Stimulated activated CD4-positive, alpha-beta T cell treated with anti-CD3 and anti-CD28 coated beads, Interleukin-2, amount 100 ng/mL, for 24 hours (primary cell): ENCODE measurements around the gene IGF1R.

Experiments
- DNase-seq, 2 donors: peaks; one replicate each; pipeline ENCODE4 v3.0.0-alpha.2; 2020

Gene IGF1R

DNA sequence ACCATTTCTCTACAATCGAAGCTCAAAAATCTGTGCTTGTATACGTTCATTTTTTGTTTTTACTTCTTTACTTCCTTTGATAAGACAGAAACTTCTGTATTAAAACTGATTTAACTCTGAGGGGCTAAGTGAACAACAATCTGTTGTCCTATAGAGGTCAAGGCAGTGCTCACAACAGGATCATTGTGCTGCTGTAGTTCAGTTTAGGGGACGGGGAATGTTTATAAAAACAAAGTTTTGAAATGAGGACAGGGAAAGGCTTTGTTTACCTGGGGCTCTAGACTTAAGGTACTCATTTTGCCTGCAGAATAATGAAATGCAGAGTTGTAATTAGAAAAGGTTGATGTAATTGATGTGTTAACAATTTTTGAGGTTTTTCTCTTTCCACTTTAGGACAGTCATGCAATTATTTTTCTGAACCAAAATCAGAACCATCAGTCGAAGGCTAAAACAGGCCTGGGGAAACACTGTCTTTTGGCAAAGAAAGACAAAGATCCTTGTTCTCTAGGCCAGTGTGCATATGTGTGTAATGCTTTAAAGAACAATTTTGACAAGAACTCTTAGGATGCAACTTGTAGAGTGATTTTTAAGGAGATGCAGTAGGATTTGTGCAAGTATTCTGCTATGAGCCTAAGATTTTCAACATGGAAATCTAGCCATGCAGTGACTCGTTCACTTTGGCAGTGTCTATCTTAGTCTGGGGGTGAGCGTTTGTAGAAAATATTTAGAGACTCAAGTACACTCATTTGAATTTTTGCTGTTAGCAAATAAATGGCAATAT, 194.0 kb downstream of the IGF1R start:
- DNase-seq, result no peak

DNA sequence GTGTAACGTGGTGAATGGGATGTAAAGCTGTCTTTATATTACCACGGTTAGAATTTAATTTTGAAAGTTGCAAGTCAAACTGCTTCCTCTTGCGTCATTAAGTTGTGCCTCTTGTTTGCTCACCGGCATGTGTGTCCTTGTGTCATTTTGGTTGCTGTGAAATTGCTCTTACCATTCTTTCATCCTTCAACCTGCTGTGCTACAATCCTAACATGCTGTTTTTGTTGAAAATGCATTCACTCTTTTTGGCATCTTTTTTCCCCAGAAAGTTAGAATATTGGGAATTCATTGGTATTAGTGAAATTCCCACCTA, 194.6 kb downstream of the IGF1R start:
- no peak for DNase-seq

DNA sequence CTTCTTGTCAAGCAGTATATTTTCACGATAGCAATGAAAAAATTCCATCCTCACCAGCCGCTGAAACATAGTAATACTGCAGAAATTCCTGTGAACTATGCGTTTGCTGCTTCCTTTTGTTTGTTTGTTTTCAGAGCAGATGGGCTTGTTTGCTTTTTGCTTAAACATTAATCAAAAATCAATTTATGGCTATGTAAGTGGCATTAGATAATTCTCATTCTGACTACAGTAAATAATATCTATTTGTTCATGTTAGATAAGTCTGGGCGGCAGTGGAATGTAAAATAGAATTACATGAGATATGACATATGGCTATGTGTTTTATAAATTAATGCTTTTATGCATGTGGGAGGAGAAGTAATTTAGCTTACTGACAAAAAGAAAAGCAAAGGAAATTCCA, 195.5 kb downstream of the IGF1R start:
- no peak for DNase-seq

DNA sequence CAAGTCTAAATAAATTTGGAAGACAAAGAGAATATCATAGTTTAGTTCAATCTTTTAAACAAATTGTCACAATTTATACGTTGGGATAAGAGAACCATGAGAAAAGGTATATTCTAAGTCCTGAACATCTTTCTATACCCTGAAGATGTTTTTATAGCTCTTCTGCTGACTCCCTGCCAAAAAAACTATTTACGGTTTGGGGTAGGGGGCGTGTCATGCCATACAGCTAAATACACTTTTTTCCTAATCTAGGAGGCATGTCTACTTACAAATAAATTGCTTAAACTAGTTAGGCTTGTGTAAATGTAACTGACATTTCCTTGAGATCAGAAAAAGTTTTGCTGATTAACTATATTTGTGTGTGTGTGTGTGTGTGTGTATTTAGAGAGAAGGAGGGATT, 195.9 kb downstream of the IGF1R start:
- no peak for DNase-seq

DNA sequence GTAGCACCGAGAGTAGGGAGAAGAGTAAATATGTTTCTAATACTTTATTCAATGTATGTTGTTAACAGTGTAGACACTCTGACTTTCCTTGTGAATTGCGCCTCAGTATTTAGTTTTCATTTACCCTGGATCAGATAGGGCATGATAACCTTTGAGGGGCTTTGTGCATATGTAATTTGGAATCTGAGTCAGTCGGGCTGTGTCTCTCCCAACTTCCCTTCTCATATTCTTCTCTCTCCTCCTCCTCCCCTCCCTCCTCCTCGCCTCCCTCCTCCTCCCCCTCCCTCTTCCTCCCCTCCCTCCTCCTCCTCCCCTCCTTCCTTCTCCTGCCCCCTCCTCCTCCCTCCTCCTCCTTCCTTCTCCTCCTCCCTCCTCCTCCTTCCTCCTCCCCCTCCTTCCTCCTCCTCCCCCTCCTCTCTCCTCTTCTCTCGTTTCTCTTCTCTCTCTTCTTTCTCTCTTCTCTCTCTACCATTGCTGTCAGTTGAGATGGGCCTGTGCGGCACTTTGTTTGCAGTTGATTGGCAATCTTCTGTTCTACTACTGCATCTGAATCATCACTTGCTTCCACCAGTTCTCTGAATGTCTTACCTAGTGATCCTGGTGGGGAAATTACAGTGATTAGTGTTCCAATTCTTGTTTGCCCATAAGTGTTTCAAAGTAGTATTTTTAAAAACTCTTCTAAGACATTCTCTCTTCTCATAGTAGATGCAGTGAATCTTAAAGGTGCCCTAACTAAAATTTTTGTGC, 197.0 kb downstream of the IGF1R start:
- no peak for DNase-seq

DNA sequence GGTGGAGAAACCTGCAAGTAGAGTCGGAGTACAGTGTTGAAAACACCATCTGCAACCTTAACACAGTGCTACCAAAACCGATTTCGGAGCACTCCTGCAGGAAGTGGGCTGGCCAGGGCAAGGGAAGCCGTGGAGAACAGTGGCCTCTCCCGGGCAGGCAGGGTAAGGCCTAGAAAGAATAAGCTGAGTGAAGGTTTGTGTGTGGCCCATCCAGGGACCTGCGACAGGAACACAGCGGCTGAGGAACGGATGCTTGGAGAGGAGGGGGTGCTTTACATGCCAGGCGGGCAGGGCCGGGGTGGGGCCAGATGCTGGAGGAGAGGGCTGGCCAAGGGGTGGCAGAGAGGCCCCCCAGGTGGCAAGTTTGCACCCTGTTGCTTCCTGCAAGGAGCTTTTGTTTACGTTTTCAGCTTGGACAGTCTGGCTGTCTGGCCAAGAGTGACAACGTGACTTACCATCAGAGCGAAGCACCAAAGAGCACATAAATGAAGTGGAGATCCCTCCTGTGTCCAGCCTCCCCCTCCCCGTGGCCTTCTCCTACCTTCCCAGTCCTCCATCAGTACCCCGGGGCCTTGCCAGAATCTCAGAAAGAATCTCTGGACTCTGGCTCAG, 202.7 kb downstream of the IGF1R start:
- DNase-seq, result peak; percentile 67 to 70

DNA sequence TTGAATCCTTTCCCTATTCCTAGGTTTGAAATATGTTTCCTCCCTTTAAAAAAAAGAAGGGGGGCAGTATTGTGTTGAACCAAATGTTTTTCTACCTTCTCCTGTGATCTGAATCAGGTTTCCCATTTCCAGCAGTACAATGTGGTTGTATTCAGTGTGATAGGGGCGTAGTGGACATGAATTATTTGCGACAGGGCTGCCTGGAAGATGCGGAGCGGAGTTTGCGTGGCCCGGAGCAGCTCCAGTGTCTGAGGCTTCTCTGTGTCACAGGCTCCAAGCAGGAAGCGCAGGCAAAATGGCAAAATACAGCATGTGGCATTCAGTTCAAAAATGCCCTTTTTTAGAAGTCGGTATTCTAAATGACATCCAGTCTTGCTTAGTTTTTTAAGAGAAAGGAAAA, 204.8 kb downstream of the IGF1R start:
- DNase-seq, result peak; percentile 73 to 81

DNA sequence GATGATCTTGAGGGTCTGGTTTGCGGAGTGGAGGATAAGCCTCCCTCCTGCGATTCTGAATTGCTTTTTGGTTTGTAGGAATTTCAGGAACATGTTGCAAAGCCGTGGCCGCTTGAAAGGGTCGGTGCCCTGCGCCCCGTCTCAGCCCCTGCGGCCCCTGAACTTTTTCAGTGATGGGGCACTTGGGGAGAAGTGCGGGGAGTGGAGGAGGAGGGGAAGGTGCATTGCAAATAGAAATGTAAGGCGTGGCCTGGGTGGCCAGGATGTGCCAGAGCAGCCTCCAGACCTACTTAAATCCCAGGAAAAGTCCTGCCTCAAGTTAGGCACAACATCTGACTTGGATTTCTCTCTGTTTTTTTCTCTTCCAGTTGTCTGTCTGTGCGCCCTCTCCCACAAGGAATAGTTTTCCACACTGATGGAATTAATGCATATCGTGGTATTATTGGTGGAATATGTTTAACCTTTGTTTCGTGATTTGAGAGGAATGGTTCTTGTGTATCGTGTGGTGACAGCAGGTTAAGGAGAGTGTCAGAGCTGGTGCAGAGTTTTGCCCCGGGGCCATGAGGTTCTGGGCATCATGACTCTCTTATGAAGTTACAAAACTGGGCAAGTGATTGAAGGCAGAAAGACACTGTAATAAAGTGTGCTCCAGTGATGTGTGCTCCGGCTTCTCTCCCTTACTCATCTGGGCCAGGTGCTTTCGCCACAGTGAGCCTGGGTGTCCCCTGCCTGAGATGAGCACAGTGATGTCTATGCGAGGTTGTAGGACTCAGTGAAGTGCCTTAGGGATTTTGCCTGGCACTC, 205.5 kb downstream of the IGF1R start:
- DNase-seq, result no peak

DNA sequence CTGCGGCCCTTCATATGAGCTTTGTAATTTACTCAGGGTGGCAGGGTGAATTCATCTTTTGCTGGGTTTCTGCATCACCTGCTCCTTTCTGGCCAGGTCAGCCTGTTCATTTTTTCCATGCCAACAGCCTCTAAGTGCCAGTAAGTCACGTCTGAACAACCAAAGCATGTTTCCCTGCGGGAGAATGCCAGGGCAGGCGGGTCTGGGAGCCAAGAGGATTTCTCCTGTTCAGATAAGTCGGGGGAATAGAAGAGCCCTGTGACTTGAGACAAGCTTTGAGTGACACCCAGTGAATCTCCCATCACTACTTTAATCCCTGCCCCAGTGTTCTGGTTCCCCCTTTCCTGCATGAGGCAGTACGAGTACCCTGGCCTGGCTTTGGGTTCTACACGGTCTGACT, 206.2 kb downstream of the IGF1R start:
- DNase-seq, result no peak

DNA sequence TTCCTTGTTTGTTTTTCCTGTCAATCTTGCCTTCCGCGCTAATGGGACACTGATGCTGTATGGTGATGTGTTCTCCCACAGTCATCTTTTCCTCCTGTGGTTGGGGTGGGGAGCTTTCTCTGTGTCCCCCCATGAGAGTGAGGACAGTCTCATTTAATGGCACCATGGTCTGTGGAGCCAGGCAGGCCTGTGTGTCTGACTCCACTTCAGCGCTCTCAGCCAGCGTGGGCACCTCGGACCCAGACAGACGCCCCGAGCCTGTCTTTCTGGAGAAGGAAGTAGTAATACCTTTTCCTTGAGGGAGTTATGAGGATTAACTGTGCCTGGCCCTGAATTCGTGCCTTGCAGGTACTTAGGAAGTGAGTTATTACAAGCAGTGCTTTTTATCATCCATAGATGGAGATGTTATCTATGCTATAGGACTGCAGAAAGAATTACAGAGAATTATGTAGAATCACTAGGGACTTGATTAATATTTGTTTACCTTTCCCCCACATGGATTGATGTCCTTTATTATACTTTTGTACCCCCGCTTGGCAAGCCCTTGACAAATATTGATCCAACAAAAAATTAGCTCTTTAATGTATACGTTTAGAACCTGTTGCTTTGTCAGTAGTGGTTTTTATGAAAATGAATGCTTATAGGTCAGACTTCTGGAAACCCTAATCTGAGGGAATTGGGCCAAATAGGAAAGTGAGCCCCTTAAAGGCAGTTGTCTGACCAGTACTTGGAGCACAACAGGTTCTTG, 206.9 kb downstream of the IGF1R start:
- DNase-seq, result no peak

DNA sequence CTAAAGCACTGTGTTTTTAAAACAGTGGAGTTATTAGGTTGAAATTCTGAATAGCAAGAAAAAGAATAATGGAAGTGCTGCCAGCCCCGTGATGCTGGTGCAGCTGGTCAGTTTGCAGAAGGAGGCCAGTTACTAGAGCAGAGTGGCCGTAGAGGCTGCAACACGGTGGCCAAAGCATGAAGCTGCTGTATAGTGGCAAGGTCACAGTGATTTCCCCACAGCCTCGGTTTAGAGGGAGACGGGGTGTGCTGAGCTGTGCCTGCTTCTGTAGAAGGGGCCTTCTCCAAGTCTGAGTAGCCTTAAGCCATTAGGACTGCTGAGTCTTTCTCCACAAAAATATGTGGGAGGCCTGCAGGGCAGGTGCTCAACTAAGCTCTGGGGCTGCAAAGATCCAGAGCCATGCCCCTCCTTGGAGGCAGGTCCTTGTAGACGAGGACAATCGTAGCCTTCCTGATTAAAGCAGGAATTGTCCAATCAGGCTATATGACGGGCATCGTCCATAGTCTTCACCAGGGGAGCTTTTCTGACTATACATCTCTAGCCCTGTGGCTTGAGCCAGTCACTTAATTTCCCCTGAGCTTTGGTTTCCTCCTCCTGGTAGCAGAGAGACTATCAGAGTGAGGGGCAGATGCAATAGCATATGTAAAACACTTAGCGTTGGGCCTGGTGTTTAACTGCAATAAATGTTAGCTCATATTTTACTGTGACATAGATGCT, 207.6 kb downstream of the IGF1R start:
- DNase-seq, result no peak

DNA sequence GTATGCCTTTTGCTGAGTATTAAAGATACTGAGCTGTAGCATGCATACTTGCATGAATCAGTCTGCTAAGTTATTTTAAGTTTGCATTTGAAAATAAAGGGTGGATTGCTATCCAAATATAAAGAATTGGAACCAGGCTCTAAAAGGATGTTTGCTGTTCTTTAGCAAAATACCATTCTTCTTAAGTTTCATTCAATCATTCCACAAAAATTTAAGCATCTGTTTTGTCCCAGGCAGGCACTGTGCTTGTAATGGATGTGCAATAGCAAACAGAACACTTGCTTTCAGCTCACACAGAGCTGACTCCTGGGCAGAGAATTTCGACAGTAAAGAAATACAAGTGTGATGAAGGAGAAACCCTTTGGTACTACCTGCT, 208.2 kb downstream of the IGF1R start:
- DNase-seq, result no peak

DNA sequence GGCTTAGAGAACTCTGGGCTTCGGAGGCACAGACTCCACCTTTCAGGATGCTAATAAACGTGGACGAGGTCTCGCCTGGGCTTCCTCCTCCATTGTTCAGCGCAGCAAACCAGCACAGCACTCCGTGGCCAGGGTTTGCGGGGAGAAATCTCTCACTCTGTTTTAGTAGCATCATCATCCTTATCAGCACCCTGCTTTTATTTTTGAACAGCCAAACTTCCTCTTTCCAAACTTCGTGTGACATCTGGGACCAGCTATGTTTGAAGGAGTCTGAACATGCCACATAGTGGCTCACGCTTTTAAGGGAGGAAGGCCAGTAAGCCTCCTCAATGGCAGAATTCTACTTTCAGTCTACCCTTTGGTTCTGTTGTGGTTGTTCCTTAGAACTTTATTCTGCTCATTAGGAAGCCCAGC, 210.3 kb downstream of the IGF1R start:
- DNase-seq, result no peak

DNA sequence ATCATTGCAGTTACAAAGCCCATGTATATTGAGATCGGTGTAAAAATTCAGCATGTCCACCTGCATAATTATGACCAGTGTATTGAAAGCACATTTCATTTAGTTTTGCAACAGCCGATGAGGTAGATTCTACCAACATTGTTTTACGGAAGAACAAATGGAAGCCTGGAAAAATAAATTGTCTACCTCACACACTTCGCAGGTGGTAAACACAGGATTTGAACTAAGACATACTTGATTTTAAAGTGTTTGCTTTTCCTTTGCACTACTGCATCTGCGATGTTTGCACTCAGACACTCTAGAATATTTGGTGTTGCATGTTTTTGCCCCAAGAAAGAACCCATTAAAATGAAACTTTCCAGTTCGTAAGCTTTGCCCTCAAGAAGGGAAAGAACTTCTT, 210.8 kb downstream of the IGF1R start:
- no peak for DNase-seq

DNA sequence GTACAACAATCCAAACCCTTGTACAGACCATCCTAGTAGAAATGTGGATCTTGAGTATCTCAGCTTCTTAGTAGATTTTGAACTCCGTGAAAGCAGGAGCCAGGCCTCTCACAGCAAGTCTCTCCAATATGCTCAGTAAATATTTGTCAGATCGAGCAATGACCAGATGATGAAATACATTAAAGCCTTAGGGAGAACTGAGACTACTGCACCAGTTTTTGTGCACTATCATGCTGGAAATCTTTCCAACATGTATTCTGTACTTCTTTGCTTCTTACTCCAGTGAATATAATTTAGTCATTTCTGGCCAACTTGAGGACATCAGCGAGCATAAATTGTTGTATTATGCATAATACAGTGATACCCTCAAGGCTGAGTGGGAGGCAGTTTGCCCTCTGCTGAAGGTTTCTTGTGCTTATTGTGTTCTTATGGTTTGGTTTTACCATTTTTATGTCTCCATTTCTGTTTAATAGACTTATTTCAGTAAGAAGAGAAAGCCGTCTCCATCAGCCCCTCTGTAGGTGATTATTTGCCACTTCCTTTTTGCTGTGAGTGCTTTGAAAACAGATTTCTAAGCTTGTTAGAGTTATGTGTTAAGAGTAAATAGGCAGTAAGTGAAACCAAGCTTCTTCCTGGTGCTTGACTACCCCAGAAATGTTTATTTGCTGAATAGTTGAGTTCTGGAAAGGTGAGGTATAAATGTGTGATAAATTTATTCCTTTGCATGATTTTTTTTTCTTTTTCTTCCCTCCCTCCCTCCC, 212.1 kb downstream of the IGF1R start:
- DNase-seq, result no peak

DNA sequence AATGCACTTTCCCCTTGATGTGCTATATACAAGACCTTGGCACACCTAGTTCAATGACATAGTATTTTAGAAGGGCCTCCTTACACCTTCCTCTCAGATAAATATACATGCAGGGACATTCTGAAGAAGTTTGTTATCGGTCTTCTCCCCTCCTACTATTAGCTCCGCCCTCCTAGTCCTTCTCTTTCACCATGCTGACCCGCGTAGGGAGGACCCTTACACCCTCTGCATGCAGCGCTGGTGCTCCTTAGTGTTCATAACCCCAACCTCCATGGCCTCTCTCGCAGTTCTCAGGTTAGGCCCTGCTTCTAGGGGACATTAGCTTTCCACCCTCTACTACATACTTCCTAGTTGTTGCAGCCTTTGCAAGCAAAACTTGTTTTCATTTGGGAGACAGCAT, 212.8 kb downstream of the IGF1R start:
- DNase-seq, result no peak

DNA sequence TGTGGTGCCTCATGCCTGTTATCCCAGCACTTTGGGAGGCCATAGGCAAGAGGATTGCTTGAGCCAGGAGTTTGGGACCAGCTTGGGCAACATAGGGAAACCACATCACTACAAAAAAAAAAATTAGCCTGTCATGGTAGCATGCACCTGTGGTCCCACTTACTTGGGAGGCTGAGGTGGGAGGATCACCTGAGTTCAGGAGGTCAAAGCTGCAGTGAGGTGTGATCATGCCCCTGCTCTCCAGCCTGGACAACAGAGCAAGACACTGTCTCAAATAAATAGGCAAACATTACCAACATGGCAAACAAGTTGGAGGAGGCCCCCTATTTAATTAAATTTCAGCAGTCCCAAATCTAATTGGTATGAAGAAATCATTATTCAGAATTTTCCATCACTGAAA, 215.6 kb downstream of the IGF1R start:
- no peak for DNase-seq

DNA sequence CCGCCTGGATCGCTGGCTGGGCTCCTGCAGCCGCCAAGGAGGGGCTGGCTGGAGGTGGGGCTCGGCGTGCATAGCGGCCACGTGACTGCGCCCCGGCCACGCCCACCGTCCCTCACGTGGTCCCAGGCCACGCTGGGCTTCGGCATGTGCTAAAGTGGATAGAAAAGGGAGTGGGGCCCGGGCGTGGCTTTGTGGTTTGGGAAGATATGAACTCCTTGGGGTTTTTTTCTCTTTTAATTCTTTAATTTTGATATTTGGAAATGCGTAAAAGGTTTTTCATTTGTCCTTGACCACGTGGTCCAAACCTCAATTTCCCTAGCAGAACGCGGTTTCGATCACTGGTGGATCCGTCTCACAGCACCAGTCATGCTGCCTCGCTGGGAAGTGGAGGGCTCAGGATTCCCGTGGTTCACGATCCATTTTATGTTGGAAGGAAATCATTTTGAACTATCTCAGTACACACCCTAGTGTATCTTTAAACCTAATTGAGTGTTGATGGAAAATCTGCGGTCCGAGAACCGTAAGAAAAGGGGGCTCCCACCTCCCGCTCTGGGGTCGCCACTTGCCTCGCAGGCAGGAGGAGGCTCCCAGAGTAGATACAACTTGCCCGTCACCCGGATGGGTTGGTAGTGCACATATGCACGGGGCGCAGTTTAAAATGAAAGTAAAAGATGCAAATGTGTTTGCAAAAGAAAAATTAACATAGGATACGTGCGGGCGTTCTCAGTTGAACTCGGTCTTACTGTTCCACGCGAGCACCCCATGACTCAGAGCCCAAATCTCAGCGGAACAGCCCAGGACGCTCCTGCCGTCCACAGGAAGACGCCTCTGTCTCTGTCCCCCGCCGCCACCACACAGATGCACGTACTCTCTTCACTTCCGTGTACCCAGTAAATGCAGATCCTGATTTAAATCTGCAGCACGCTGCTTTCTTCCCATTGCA, 217.3 kb downstream of the IGF1R start:
- DNase-seq, result peak; percentile 73 to 80

DNA sequence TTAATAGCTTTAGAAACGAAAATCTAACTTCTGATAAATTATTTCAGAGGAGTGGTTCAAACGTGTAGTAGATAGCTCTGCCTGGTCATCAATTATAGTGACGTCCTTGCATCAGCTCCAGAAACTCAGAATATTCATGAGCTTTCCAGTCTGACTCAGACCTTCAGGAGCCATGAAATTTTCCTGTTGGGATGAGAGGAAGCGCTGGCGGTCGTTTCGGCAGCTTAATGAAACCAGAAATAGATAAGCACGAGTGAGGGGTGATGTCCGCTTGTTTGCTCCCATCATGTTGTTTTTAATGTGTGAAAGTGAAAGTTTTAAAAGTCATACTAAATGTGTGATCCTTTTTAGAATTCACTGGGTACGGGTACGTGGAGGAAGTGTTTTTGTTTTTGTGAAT, 218.2 kb downstream of the IGF1R start:
- DNase-seq, result no peak

DNA sequence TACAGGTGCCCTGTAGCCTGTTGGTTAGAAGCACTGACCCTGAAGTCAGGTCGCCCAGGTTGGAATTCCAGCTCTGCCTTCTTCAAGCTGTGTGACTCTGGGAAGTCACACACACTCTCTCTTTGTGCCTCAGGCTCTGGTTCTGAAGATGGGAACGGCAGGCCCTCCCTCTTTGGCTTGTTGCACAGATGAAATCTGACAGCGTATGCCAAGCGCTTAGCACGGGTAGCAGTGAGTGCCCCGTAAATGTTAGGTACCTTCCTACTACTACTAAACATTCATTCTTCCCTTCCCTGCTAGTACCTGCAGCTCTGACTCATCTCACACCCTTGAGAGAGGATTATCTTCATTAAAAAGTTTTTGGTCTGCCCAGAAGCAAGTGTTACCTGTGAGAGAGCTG, 220.2 kb downstream of the IGF1R start:
- no peak for DNase-seq
